ENCODE measurements around the gene PRRT1.
A peak's percentile ranks its signal among the peaks of the same experiment; 100 is the strongest.

Gene PRRT1

GRCh38 chr6:32151863-32152768 is at the start of gene PRRT1:
PRRT1 (minus strand) TSS chr6:32151939; CDS start chr6:32151827, 112 bp downstream.
- Histone ChIP-seq H3K9me3 (ENCODE audit: control insufficient read depth in 2 of 2, low read length in 2 of 2) (no peaks in the 10 kb centered on the region), H3K36me3 (ENCODE audit: control insufficient read depth in 2 of 2, insufficient read depth in 2 of 2, low read length in 2 of 2) (peaks cover 0 to 2% of the 10 kb centered on the region in 2 donors), H3K9ac (ENCODE audit: low read depth in 1 of 2, low read length in 2 of 2) (peak within 1 kb of the TSS; percentile 17 to 65), H3K4me1 (ENCODE audit: control insufficient read depth in 2 of 2, insufficient read depth in 2 of 2, low read length in 2 of 2) (peaks cover 13 to 21% of the 10 kb centered on the region in 2 donors), H3K27ac (ENCODE audit: low read depth in 2 of 2, low read length in 2 of 2) (peak within 1 kb of the TSS in 1 of 2 donors; percentile 92), H3K27me3 (ENCODE audit: control insufficient read depth in 2 of 2, insufficient read depth in 2 of 2, low read length in 2 of 2) (no peaks in the 10 kb centered on the region), H3K4me3 (ENCODE audit: low read length in 2 of 2) (peak within 1 kb of the TSS; percentile 21 to 94)

GRCh38 chr6:32200711-32201475 is 49.2 kb upstream of the PRRT1 start:
- no peaks in the 10 kb centered on the region for H3K9me3 ChIP-seq (ENCODE audit: control insufficient read depth in 2 of 2, low read length in 2 of 2)
- no peaks in the 10 kb centered on the region for H3K27me3 ChIP-seq (ENCODE audit: control insufficient read depth in 2 of 2, insufficient read depth in 2 of 2, low read length in 2 of 2)
- H3K9ac ChIP-seq (ENCODE audit: low read depth in 1 of 2, low read length in 2 of 2) = no peak overlapping the region
- H3K27ac ChIP-seq (ENCODE audit: low read depth in 2 of 2, low read length in 2 of 2) = no peak overlapping the region
- peaks cover 7% of the 10 kb centered on the region in 2 donors for H3K4me1 ChIP-seq (ENCODE audit: control insufficient read depth in 2 of 2, insufficient read depth in 2 of 2, low read length in 2 of 2)
- no peaks in the 10 kb centered on the region for H3K36me3 ChIP-seq (ENCODE audit: control insufficient read depth in 2 of 2, insufficient read depth in 2 of 2, low read length in 2 of 2)
- no peak overlapping the region for H3K4me3 ChIP-seq (ENCODE audit: low read length in 2 of 2)

- no peak overlapping the region for H3K9ac ChIP-seq (ENCODE audit: low read depth in 1 of 2, low read length in 2 of 2)
- no peak overlapping the region for H3K27ac ChIP-seq (ENCODE audit: low read depth in 2 of 2, low read length in 2 of 2)
- H3K9me3 ChIP-seq (ENCODE audit: control insufficient read depth in 2 of 2, low read length in 2 of 2) = no peaks in the 10 kb centered on the region
- no peaks in the 10 kb centered on the region for H3K27me3 ChIP-seq (ENCODE audit: control insufficient read depth in 2 of 2, insufficient read depth in 2 of 2, low read length in 2 of 2)
- H3K36me3 ChIP-seq (ENCODE audit: control insufficient read depth in 2 of 2, insufficient read depth in 2 of 2, low read length in 2 of 2) = no peaks in the 10 kb centered on the region
- peaks cover 14 to 15% of the 10 kb centered on the region in 2 donors for H3K4me1 ChIP-seq (ENCODE audit: control insufficient read depth in 2 of 2, insufficient read depth in 2 of 2, low read length in 2 of 2)
- no peak overlapping the region for H3K4me3 ChIP-seq (ENCODE audit: low read length in 2 of 2)
These were observed 47.1 kb upstream of the PRRT1 start for GRCh38 chr6:32198866-32199265.

GRCh38 chr6:32198345-32198696 is 46.6 kb upstream of the PRRT1 start:
- Histone ChIP-seq H3K4me3 (ENCODE audit: low read length in 2 of 2) (no peak overlapping the region), H3K27ac (ENCODE audit: low read depth in 2 of 2, low read length in 2 of 2) (no peak overlapping the region), H3K9me3 (ENCODE audit: control insufficient read depth in 2 of 2, low read length in 2 of 2) (no peaks in the 10 kb centered on the region), H3K4me1 (ENCODE audit: control insufficient read depth in 2 of 2, insufficient read depth in 2 of 2, low read length in 2 of 2) (peaks cover 14 to 15% of the 10 kb centered on the region in 2 donors), H3K36me3 (ENCODE audit: control insufficient read depth in 2 of 2, insufficient read depth in 2 of 2, low read length in 2 of 2) (no peaks in the 10 kb centered on the region), H3K9ac (ENCODE audit: low read depth in 1 of 2, low read length in 2 of 2) (no peak overlapping the region), H3K27me3 (ENCODE audit: control insufficient read depth in 2 of 2, insufficient read depth in 2 of 2, low read length in 2 of 2) (no peaks in the 10 kb centered on the region)

GRCh38 chr6:32196682-32197616 is 45.2 kb upstream of the PRRT1 start:
- H3K36me3 ChIP-seq (ENCODE audit: control insufficient read depth in 2 of 2, insufficient read depth in 2 of 2, low read length in 2 of 2) = no peaks in the 10 kb centered on the region
- H3K4me3 ChIP-seq (ENCODE audit: low read length in 2 of 2) = peak overlapping the region; percentile 98
- no peaks in the 10 kb centered on the region for H3K27me3 ChIP-seq (ENCODE audit: control insufficient read depth in 2 of 2, insufficient read depth in 2 of 2, low read length in 2 of 2)
- peak overlapping the region; percentile 100 for H3K9ac ChIP-seq (ENCODE audit: low read depth in 1 of 2, low read length in 2 of 2)
- peak overlapping the region; percentile 100 for H3K27ac ChIP-seq (ENCODE audit: low read depth in 2 of 2, low read length in 2 of 2)
- H3K4me1 ChIP-seq (ENCODE audit: control insufficient read depth in 2 of 2, insufficient read depth in 2 of 2, low read length in 2 of 2) = peaks cover 23 to 25% of the 10 kb centered on the region in 2 donors
- no peaks in the 10 kb centered on the region for H3K9me3 ChIP-seq (ENCODE audit: control insufficient read depth in 2 of 2, low read length in 2 of 2)

- H3K36me3 ChIP-seq (ENCODE audit: control insufficient read depth in 2 of 2, insufficient read depth in 2 of 2, low read length in 2 of 2) = no peaks in the 10 kb centered on the region
- H3K4me3 ChIP-seq (ENCODE audit: low read length in 2 of 2) = peak overlapping the region; percentile 98
- no peaks in the 10 kb centered on the region for H3K9me3 ChIP-seq (ENCODE audit: control insufficient read depth in 2 of 2, low read length in 2 of 2)
- peak overlapping the region; percentile 100 for H3K27ac ChIP-seq (ENCODE audit: low read depth in 2 of 2, low read length in 2 of 2)
- no peaks in the 10 kb centered on the region for H3K27me3 ChIP-seq (ENCODE audit: control insufficient read depth in 2 of 2, insufficient read depth in 2 of 2, low read length in 2 of 2)
- peaks cover 29 to 30% of the 10 kb centered on the region in 2 donors for H3K4me1 ChIP-seq (ENCODE audit: control insufficient read depth in 2 of 2, insufficient read depth in 2 of 2, low read length in 2 of 2)
- peak overlapping the region; percentile 100 for H3K9ac ChIP-seq (ENCODE audit: low read depth in 1 of 2, low read length in 2 of 2)
These were observed 44.4 kb upstream of the PRRT1 start for GRCh38 chr6:32195902-32196681.

- H3K27me3 ChIP-seq (ENCODE audit: control insufficient read depth in 2 of 2, insufficient read depth in 2 of 2, low read length in 2 of 2) = no peaks in the 10 kb centered on the region
- peaks cover 34% of the 10 kb centered on the region in 2 donors for H3K4me1 ChIP-seq (ENCODE audit: control insufficient read depth in 2 of 2, insufficient read depth in 2 of 2, low read length in 2 of 2)
- H3K36me3 ChIP-seq (ENCODE audit: control insufficient read depth in 2 of 2, insufficient read depth in 2 of 2, low read length in 2 of 2) = no peaks in the 10 kb centered on the region
- peak overlapping the region; percentile 85 to 100 for H3K9ac ChIP-seq (ENCODE audit: low read depth in 1 of 2, low read length in 2 of 2)
- no peaks in the 10 kb centered on the region for H3K9me3 ChIP-seq (ENCODE audit: control insufficient read depth in 2 of 2, low read length in 2 of 2)
- peak overlapping the region in 1 of 2 donors; percentile 98 for H3K4me3 ChIP-seq (ENCODE audit: low read length in 2 of 2)
- peak overlapping the region; percentile 100 for H3K27ac ChIP-seq (ENCODE audit: low read depth in 2 of 2, low read length in 2 of 2)
These were observed 43.8 kb upstream of the PRRT1 start for GRCh38 chr6:32195652-32195901.

GRCh38 chr6:32194825-32195651 is 43.3 kb upstream of the PRRT1 start:
- Histone ChIP-seq H3K4me1 (ENCODE audit: control insufficient read depth in 2 of 2, insufficient read depth in 2 of 2, low read length in 2 of 2) (peaks cover 34 to 39% of the 10 kb centered on the region in 2 donors), H3K36me3 (ENCODE audit: control insufficient read depth in 2 of 2, insufficient read depth in 2 of 2, low read length in 2 of 2) (no peaks in the 10 kb centered on the region), H3K27me3 (ENCODE audit: control insufficient read depth in 2 of 2, insufficient read depth in 2 of 2, low read length in 2 of 2) (no peaks in the 10 kb centered on the region), H3K9ac (ENCODE audit: low read depth in 1 of 2, low read length in 2 of 2) (peak overlapping the region; percentile 79 to 85), H3K4me3 (ENCODE audit: low read length in 2 of 2) (peak overlapping the region; percentile 63 to 85), H3K9me3 (ENCODE audit: control insufficient read depth in 2 of 2, low read length in 2 of 2) (no peaks in the 10 kb centered on the region), H3K27ac (ENCODE audit: low read depth in 2 of 2, low read length in 2 of 2) (peak overlapping the region; percentile 93 to 100)
